Ishikawa (cell line): ENCODE results near the gene ZNF550.

Experiments used
- CREB1 ChIP-seq: IDR thresholded peaks from 2 replicates; pipeline ENCODE4 v1.6.1; 2012; ENCODE audit warnings: low read depth
- EP300 ChIP-seq: IDR thresholded peaks from 2 replicates; pipeline ENCODE4 v1.6.1; 2012; ENCODE audit warnings: borderline replicate concordance
- MAX ChIP-seq: IDR thresholded peaks from 2 replicates; pipeline ENCODE4 v1.6.1; 2012
- NFIC ChIP-seq: IDR thresholded peaks from 2 replicates; pipeline ENCODE4 v1.6.1; 2012
- RAD21 ChIP-seq: IDR thresholded peaks from 2 replicates; pipeline ENCODE4 v1.6.1; 2012; ENCODE audit warnings: low read depth
- REST ChIP-seq: IDR thresholded peaks from 2 replicates; pipeline ENCODE4 v1.6.1; 2012; ENCODE audit warnings: low read depth, mild to moderate bottlenecking
- TAF1 ChIP-seq: IDR thresholded peaks from 2 replicates; pipeline ENCODE4 v1.6.1; 2012; ENCODE audit warnings: low read depth, mild to moderate bottlenecking
- USF1 ChIP-seq: IDR thresholded peaks from 2 replicates; pipeline ENCODE4 v1.6.1; 2012
- YY1 ChIP-seq: IDR thresholded peaks from 2 replicates; pipeline ENCODE4 v1.6.1; 2012; ENCODE audit warnings: low read depth
- ZBTB7A ChIP-seq: IDR thresholded peaks from 2 replicates; pipeline ENCODE4 v1.6.1; 2012; ENCODE audit warnings: low read depth

DNA sequence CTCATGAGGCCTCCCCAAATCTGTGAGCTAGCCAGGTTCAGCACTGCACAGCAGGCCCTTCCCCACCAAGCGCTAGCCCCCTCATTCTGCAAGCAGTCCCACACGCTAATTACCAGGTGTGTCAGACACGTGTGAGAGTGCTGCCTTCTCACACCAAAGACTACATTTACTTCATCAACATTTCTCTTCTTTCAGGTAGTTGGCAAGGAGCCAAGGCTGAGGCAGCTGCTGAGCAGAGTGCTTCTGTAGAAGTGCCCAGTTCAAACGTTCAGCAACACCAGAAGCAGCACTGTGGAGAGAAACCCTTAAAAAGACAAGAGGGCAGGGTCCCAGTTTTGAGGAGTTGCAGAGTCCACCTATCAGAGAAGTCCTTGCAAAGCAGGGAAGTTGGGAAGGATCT, 53.5 kb downstream of the ZNF550 start:
- TF ChIP-seq CREB1 (no peak), RAD21 (no peak), ZBTB7A (no peak), TAF1 (no peak), REST (no peak), YY1 (no peak), EP300 (no peak), MAX (no peak), NFIC (0 out of 2 replicates have a peak, but pooled peaks have one; percentile 10), USF1 (no peak)
